ENCODE results near the gene CAMK2D.
"Not testable (repeated sequence)": the region's sequence is repeated elsewhere in the genome, so short reads cannot be mapped to it uniquely, and the experiment has no call there.

The CAMK2D gene

DNA sequence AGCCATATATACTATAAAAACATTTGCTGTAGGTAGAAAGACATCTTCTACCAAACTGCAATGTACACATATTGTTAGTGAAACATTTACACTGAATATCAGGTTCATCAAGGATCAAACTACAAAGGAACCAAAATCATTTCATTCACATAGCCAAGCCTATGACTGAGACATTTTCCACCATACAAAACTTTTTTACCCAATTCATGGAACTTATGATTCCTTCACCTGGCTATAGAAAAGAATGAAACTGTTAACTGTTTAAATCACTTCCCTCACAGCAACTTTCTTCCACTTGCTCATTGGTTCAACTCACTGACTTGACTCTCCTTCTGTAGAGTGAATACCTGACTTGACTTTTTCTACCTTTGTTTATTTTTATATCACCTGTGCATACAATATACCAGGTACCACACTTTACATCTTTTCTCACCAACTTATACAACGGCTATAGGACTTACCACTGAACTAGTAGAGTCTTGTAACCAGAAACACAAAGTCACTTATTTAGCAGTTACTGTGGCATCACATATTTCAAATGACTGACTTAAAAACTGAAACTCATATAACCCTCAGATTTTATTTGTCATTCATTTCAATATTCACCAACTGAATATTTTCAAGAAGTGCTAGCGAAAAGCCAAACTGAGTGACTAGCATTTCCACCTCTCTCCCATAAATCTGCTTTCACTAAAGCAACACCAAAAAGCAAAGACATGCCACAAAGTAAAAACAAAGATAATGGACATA lies 30.9 kb downstream of the CAMK2D start:
- DNase-seq (ENCODE audit: low read depth): no peak

DNA sequence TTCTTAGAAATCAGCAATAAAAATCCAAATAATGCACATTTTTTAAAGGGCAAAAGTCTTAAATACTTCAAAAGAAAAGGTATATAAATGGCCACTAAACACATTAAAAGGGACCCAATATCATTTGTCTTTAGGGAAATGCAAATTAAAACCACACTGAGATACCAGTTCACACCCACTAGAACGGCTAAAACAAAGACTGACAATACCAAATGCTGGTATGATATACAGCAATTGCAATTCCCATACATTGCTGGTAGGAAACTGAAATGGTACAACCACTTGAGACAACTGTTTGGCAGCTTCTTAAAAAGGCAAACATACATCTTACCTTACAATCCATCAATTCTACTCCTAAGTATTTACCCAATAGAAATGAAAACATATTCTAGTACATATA lies 33.7 kb downstream of the CAMK2D start:
- no peak for DNase-seq (ENCODE audit: low read depth)

DNA sequence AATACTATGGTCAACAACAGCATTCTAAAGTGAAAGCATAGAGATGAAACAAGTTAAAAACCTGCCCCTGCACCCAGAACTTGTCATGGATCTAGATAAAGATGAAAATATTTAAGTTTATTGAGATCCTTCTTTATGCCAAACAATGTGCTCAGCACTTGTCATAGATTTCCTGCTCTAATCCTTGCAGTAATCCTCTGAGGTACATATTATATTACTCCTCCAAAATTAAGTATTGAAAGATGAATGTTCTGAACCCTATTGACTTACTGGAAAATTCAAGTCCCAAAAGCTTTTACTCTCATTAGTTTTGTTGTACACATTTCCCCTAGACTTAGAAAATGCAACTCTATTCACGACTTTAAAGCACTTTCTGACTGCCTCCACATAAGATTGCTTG lies 35.6 kb downstream of the CAMK2D start:
- DNase-seq (ENCODE audit: low read depth): no peak

DNA sequence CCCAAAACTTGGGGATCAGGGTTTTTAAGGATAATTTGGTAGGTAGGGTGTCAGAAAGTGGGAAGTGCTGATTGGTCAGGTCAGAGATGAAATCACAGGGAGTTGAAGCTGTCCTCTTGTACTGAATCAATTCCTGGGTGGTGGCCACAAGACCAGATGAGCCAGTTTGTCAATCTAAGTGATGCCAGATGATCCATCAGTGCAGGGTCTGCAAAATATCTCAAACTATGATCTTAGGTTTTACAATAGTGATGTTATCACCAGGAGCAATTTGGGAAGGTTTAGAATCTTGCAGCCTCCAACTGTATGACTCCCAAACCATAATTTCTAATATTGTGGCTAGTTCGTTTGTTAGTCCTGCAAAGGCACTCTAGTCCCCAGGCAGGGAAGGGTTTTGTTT lies 43.3 kb downstream of the CAMK2D start:
- DNase-seq (ENCODE audit: low read depth): no peak

DNA sequence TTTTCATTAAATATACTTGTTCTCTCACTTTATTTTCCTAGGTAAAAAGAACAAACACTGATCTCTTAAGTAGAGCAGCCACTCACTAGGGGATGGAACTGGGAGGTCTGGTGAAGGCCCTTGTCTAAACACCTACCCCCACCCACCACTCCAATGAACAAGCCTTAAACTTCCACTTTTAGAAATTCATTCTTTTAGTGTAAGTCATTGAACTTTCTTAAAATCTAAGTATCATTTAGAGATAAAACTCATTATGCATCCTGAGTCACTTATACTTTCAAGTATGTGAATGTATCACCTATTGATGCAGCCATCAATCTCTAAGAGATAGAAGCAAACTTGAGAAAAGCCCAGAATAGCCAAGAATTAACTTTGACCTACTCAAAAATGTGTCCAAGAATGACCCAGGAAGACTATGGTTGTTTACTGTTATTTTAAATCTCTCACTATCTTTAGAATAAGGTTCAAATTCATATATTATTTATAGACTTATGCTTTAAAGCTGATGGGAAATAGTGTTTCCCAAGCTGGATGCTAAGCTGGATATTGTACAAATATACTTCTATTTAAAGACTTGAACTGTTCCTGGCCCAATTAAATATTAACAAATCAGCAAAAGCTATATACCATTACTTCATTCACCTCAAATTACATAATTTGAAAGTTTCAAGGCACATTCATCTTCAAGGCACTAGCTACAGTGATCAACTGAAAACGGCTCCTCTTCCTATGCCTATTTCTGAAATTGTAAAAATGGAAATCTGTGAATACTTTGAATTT lies 49.5 kb downstream of the CAMK2D start:
- DNase-seq (ENCODE audit: low read depth): no peak

DNA sequence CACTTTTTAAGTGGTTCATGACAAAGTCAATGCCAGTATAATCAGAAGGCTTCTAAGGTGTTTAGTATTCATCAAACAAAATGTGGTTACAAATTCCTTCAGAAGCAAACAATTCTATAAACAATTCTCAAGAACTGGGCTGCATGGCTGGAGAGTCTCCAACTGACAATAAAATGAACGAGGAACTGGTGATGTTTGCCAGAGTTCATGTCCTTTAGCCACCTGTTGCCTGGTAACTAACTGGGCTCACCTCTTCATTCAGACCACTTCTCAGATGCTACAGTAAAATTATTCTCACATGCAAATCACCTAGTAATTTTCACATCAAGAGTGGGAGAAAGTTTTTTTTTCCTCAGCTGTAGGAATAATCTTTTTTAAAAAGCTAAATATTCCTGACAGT lies 53.3 kb downstream of the CAMK2D start:
- no peak for DNase-seq (ENCODE audit: low read depth)

DNA sequence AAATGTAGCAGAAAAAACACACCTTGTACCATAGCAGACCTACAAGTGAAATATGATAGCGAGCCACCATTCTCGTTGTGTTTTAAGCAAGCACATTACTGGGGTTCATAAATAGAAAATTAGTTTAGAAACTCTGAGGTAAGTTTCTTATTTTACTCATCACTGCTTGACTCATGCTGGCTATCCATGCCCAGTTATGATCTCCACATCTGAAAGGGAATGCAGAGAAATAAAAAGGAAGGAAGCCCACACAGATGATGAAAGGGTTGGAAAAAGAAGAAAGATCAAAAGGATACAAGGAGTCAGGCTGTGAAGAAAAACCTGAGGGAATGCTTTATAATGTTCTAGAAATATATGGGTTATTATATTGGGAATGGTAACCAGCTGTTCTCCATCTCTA lies 54.5 kb downstream of the CAMK2D start:
- no peak for DNase-seq (ENCODE audit: low read depth)

DNA sequence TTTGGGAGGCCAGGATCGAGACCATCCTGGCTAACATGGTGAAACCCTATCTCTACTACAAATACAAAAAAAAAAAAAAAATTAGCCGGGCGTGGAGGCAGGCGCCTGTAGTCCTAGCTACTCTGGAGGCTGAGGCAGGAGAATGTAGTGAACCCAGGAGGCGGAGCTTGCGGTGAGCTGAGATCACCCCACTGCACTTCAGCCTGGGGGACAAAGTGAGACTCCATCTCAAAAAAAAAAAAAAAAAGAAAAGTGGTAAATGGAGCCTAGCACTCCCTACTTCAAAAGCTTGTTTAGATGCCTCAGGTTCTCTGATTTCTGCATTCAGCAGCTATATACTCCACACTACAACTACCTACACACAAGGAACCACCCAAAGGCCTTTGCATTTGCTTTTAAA lies 56.4 kb downstream of the CAMK2D start:
- not testable (repeated sequence) for DNase-seq (ENCODE audit: low read depth)

DNA sequence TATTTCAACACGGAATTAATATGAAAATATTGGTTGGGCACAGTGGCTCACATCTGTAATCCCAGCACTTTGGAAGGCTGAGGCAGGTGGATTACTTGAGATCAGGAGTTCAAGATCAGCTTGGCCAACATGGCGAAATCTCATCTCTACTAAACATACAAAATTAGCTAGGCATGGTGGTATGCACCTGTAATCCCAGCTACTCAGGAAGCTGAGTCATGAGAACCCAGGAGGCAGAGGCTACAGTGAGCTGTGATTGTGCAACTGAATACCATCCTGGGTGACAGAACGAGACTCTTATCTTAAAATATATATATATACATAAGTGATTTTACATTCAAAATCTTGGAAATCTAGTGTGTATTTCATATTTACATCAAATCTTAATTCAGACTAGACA lies 58.9 kb downstream of the CAMK2D start:
- DNase-seq (ENCODE audit: low read depth): not testable (repeated sequence)

DNA sequence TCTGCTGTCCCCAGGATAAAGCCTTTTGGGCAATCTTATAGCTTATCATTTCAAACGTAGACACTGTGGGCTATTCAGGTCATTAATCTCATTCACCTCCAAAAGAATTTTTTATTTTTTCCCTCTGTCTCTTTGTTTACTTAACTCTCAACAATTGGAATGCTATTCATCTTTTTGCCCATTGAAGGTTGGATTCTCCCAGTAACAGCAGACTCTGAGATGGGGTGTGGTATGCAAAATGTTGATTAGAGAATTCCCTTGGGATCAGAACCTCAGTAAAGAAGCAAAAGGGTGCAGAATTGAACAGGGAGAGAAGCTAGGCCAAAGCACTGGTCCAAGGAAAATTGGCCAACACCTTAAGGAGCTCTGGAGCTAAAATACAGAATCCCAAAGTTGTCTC lies 60.4 kb downstream of the CAMK2D start:
- DNase-seq (ENCODE audit: low read depth): no peak

DNA sequence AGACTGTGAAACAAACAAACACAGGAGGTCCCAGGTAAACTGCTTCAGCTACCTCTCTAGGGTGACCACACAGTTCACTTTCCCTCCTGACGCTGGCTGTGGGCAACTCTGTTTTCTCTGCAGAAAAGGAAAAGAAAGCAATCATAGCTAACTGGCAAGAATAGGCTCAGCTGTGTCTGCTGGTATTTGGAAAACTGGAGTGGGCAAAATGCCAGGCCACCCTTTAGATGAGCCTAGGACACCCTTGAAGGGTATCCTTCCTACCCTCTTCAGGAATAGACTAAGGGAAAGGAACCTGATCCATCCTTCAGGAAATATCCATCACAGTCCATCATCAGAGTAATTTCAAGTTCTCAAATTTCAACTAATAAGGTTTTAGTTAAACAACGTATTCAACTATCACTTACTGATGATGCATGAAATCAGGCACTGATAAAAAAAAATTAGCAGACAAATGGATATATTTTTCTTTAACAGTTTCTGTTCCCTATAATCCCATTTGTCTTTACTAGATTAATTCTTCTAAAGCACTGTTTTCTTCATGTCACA lies 60.9 kb downstream of the CAMK2D start:
- no peak for DNase-seq (ENCODE audit: low read depth)

DNA sequence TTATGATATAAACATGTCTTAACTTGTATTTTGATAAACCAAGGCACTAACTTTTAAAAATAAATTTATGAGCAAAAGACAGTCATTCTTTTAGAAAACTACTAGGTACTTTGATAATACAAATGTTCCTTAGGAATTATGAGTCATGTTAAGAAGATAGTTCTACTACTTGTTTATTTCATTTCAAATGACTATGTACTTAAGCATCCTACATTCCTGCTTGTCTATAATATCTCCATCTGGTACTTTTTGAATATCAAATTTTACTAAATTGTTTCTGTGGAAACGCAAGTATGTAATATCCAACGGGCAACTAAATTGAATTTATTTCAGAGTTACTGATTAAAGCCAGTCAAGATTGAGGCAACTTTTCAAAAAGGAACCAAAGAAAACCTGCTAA lies 61.8 kb downstream of the CAMK2D start:
- no peak for DNase-seq (ENCODE audit: low read depth)

DNA sequence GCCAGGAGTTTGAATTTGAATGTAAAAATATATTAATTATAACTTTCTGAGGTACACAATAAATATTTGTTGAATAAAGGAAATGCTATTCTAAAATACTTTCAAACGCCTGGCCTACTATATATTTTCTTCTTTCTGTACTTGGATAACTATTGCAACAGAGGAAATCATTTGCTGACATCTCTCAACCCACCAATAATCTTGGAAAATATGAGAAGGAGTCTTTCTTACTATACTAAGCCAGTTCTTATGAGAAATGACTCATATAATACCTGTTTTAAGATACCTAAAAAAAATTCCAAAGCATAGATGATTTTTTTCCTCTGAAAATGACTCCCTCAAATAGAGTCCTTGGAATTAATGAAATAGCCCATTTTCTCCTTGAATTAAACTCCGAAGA lies 64.1 kb downstream of the CAMK2D start:
- no peak for DNase-seq (ENCODE audit: low read depth)

DNA sequence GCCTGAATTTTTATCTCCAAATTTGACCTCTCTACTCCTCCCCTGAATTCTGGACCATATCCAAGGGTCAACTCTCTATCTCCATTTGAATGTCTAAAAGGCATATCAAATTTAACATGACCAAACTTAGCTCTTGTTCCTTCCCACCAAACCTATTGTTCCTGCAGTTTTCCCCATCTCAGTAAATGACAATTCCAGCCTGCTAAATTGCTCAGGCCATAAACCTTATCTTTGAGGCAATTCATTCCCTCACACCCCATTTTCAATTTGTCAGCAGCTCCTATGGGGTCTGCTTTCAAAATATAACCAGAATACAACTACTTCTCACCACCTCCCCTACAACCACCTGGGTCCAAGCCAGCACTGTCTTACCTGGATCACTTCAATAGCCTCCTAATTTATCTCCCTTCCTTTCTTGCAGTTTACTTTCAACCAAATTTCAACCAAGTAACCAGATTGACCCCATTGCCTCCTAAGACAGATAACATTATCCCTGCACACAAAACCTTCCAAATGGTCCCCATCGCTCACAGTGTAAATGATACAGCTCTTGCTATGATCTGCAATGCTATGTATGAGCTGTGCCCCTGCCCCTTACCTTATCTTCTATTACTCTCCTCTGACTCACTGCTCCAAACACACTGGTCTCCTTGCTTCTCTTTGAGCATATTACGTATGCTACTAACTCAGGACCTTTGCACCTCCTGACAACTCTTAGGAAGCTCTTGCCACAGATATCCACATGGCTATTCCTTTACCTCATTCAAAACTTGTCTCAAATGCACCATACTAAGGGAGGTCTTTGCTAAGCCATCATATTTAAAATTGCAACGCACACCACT lies 66.0 kb downstream of the CAMK2D start:
- no peak for DNase-seq (ENCODE audit: low read depth)

DNA sequence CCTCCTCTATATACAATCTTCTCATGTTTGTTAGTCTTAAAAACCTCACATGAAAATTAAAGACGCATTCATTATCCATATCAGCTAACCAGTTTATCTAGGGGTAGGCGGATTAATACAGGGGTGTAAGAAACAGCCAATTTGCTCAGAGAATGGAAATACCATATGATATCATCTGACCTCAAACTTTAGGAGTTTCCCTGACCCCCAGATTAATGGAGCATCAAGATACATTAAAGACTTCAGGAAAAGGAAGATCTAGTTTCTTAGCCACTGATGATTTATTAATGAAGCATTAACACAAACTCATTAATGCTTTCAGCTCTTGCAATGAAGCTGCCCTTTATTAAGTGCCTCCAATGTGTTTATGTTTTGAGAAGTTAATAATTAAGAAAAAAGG lies 67.5 kb downstream of the CAMK2D start:
- DNase-seq (ENCODE audit: low read depth): no peak

DNA sequence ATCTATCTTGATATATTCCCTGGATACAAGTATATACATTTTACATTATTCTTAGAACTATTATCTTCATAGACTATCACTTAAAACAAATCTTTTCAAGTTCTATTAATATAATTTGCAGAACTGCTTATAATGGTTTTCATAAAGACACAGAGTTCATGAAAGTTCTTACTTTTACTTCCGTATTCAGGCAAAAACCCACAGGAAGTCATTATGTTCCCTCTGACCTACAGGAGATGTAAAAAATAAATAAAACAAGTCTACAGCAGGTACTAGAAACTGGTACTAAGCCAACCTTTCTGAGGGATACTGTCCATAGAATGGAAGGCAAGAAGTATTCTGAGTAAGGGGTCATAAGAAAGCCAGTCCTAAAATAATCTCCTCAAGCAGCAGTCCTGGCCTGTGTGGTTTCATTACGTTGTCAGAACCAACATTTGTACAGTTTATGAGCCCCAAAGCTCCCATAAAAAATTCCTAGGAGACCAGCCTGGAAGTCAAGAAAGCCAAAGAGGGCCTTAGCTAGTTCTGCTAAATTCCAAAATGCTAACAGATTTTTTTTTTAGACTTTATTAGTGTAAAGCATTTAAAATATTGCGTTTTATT lies 68.6 kb downstream of the CAMK2D start:
- DNase-seq (ENCODE audit: low read depth): no peak

DNA sequence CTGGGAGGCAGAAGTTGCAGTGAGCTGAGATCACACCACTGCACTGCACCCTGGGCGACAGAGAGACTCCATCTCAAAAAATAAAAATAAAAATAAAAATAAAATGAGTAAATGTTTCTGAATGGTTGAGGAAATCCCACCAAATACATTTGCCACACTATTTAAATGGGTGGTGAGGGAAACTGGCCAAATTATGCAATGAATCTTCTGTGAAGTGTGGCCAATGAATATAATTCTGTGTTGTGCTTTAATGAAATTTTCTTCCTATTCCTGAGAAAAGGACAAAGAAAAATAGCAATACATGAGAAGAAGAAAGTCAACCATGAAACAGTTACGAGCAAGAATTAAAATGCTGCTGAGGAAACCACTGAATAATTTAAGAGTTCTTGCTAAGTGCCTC lies 69.9 kb downstream of the CAMK2D start:
- DNase-seq (ENCODE audit: low read depth): no peak

DNA sequence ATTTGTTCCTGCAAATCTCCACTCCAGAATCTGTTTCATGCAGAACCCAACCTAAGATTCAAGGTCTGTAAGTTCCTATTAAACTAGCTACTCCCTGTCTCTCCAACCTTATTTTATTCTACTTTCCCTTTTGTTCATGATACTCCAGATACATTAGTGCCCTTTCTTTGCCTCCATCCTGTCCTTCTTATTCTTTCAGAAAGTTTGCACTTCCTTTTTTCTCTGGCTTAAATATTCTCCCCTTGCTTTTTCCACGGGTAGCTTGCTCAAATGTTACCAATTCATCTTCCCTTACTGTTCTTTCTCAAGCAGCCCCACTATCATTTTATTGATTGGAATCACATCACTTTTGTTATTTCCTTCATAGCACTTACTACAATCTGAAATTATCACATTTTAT lies 72.1 kb downstream of the CAMK2D start:
- no peak for DNase-seq (ENCODE audit: low read depth)

DNA sequence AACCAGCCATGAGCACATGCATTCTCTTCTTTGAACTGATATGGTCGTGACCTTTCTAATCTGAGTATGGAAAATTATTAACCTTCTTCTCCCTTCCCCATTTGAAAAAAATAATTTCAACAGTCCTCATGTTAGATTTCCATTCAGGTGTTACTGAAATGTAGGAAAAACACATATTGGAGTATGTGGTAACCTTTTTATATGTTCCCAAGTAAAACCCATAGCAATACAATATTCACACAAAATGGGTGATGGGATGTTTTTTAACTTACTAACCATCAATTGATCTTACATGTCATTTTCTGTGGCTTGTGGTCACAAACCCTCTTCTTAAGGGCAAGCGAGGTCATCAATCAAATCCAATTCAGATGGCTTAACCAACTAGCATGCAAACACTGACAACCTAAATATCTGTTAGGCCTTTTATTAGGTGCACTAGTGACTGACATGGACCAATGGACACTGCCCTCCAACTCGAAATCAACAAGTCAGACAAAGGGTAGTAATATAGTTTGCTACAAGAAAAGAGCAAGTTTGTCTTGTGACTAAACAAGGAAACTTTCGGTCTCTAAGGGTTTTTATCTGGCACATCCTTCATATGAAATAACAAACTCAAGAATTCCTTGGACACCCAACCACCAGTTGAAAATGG lies 74.3 kb downstream of the CAMK2D start:
- no peak for DNase-seq (ENCODE audit: low read depth)

DNA sequence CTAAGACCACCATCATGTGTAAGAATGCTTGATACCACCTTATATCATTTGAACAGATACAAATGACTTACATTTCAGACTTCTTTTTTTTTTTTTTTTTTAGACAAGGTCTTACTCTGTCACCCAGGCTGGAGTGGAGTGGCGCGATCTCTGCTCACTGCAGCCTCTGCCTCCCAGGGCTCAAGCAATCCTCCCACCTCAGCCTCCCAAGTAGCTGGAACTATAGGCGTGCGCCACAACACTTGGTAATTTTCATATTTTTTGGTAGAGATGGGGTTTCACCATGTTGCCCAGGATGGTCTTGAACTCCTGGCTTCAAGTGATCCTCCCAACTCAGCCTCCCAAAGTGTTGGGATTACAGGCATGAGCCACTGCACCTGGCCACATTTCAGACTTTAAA lies 76.4 kb downstream of the CAMK2D start:
- not testable (repeated sequence) for DNase-seq (ENCODE audit: low read depth)

DNA sequence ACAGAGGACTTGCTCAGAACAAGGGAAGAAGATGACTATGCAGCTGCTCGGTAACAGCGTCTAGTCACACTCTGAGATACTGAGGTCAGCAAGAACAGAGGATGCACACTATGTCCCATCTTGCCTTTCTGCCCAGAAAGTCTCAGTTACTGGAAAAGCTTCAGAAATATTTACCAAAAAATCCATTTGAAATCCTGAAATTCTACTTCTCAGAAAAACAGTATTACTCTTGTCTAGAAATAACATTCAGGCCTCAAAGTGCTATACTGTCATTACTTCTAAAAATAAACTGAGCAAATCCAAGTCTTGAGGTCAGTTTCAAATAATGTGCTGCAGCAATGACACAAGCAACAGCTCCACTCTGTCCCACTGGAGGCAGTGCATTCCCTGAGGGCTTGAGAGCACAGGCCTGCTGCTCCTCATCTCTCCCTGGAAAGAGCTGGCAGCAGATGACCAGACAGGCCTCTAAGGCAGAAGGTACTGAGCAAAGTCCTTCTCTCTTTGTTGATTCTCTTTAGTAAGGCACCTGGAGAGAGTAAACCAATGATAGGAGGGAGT lies 76.9 kb downstream of the CAMK2D start:
- DNase-seq (ENCODE audit: low read depth): no peak
